ENCODE results near the gene KCNC1. TPM values are rescaled to one million over a fixed set of nuclear protein-coding genes. Genes with fewer than 3 reads are reported as not detected.

KCNC1 gene
- total RNA-seq, 1 donor from 2014 or later, result 7.3 TPM

DNA sequence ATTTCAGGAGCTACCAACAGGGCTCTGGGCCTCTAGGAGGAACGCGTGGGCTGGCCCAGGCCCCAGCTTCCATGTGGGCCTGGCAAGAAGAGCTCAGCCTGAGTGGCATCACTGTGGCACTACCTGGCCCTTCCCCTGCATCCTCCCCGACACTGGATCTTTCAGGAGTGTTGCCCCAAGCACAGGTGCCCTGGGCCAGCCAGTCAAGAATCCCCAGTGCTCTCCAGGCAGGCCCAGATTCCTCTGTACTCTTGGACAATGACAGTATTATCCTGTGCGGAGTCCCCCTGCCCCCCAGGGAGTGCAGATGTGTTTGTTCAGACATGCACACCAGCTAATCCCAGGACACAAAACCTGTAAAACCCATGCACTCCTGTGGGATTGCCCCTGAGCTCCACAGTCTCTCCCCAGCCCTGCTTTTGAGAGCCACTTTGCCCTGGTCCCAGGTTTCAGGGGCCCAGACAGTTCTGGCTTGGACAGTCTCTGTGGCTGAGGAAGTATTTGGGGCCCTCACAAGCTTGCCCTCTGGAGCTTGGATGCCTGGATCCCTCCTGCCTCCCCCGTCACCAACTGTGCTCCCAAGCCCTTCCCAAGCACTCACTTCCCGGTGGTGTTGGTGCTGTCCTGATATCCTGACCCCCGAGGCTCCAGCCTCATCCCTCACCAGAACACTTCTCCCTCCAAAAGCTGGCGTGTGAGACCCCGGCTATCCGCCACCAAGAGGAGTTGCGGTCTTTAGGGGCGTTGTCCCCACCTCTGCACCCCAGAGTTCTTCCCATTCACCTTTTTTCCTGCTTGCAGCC, 39.9 kb downstream of the KCNC1 start:
- no peak for DNase-seq

DNA sequence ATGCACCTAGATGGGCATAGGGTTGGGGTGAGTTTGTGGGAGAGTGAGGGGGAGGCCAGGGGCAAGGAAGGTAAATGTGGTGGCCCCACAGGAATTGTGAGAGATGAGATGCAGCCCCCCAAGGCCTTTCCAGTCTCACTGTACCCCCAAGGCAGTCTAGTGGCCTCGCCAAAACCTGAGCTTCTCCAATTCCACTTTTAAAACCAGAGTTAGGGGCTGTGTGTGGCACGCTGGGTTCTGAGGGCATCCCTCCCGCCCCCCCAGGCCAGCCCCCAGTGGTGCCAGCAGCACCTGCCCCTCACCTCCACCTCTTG, 40.4 kb downstream of the KCNC1 start:
- DNase-seq, result no peak

DNA sequence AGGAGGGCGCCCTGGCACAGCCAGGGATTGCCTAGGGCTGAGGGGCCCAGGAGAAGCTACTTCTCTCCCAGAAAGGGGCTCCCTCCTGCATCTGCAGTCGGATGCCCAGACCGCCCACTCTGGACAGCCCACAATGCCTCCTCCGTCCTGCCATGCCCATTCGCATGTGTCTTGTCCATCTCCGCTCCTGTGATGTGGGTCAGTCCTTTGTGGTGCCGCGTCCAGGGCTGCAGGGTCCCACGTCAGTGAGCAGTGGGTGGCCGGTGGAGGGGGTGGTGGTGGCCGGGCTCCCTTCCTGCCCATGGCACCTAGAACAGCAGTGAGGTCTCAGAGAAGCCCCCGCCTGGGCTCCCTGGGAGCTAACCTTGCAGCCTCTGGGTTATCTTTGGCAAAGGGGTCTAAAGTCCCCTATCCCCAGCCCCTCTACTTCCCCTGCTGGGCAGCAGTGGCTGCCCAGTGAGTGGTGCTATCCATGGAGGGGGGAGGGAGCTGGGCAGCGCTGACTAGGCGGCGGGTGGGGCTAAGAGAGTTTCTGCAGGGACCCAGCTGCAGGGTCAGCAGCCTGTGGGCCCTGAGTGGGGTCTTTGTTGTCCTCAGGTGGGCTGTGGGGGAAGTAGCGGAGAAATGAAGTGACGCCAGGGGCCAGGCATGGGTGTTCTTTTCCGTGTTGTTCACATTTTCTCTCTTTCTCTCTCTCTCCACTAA, 41.1 kb downstream of the KCNC1 start:
- DNase-seq, result no peak

DNA sequence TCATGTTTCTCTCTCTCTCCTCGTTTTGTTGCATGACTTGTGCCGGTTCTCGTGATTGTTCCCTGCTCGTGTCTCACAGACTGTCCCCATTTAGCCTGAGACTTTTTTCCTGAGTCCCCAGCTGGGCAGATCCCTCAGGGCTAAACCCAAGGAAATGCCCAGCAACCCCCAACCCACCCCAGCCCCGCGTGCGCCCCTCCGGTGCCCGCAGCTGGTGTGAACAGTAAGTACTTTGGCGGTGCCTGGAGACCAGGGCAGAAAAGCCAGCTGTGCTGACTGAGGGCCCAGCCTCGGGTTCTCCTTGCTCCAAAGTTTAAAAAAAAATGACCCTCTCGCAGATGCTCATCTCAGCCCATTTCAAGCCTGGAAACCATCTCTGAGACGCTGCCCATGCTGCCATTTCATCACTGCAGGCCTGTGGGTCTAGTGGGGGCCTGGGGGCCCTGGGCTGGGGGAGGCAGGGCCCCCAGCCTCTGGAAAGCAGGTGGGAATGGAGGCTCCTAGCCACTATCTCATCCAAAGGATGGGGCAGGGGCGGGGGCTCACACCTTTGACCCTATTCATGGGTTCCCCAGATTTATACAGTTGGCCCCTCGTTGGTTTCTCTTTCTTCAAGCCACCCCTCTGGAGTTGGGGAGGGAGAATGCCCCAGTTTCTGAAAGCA, 41.8 kb downstream of the KCNC1 start:
- DNase-seq, result no peak

DNA sequence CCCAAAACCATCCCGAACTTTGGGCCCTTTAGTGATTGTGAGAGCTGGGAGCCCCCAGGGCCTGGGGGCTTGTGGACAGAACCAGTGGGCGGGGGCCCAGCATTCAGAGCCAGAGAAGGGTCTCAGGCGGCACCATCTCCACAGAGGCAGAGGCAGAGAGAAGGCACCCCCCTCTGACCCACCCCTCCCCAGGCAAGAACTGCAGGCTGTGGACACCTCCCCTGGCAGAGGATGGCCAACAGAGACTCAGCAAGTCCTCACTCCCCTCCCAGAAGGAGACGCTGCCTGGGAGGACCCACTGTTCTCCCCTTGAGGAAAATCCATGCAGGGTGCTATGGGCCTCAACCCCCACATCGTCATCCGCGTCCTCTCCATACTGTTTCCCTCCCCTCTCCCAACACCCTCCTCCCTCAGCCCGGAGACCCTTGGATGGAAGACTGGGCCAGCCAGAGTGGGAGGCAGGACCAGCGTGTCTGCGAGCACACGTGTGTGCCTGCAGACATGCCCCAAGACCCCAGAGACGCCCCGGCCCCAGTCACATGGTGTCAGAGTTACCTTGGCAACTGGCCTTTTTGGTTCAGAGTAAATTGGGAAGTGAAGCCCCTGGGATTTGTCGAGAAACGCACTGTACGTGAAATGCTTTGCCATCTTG, 42.6 kb downstream of the KCNC1 start:
- no peak for DNase-seq

DNA sequence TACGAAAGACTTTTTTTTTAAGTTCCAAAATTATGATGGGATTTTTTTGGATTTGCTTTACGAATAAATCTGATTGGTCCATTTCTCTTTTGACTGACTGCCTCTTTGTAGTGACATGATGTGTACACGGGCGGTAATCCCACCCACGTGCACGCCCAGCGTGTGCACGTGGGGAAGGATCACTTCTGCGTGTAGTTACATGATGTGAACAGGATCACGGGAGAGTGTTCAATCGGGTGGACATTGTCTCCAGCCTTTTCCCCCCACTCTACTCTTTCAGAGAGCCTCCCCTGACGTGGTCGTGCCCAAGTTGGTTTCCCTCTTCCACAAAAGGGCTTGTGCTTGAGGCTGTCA, 43.1 kb downstream of the KCNC1 start:
- no peak for DNase-seq

DNA sequence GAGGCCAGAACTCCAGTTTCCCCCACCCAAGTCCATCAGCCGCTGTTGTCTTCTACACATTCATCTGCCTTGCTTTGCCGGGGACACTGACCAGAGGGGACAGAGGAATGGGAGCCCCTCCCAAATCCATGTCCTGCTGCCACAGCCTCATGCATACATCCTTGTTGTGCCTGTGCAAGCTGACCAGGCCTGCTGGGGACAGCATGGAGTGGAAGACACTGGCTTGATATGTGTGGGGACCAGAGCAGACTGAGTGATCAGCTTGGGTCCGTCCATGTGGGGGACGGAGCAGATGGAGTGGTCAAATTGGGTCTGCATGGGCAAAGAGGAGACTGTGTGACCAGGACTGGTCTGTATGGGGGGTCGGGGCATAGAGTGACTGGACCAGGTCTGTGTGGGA, 43.8 kb downstream of the KCNC1 start:
- no peak for DNase-seq

DNA sequence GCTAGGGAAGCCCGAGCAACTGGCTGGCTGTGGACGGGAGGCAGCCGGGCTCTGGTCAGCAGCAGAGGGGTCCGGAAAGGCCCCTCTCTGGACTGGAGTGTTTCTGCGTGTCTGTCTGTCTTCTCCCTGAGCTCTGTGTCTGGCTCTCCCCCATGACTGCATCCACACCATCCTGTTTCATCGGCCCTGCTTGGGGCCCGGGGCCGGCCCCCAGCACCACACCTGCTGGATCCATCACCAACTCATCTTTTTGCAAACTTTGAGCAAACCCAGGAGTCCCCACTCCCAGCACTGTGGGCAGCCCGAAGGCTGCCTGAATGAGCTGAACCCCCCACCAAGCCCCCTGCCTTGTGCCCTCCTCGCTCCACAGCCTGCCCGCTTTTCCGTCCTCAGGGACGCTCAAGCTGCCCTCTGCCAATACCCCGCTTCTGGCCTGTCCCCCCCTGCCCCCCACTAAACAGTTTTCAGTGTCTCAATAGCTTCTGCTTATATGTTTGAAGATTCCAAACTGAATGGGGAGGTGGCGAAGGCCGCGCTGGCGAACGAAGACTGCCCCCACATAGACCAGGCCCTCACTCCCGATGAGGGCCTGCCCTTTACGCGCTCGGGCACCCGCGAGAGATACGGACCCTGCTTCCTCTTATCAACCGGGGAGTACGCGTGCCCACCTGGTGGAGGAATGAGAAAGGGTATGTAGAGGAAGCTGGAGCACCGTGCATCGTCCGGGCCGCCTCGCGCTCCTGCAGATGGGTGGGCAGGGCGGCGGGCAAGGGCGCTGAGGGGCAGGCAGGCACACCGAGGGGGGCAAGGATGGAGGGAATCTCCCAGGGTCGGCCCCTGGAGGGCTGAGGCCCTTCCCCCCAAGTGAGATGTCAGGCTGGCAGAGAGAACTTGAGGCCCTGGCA, 44.6 kb downstream of the KCNC1 start:
- DNase-seq, result no peak

DNA sequence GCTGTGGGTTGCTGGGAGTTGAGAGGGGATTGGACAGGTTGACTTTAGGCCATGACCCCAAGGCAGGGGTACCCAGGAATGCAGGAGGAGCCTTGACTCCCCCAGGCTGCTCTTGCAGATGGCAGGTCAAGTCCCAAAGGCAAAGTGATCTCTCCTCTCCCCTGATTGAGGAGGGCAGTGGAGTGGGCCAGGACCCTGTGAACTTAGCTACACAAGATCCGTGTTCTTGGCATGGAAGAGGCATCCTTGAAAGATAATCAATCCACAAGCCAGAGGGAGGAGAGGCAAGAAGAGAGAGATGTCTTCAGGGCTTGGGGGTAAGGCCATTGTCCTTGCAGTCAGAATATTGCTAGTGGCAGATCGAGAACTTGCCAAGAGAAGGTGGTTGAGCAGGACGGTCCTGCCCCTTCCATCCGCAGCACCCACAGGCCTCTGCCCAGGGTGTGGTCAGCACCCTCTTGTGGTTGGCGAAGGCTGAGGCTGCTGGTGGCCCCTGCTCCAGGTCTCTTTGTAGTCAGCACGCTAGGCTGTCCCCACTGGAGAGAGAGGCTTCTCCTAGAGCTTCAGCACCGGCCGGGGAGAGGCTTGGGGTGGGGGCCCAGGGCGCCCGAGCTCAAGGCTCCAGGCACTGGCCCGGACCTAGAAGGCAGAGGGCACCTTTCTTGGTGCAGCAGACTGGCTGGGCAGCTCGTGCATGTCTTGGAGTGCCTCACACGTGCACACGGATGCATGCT, 45.4 kb downstream of the KCNC1 start:
- no peak for DNase-seq

DNA sequence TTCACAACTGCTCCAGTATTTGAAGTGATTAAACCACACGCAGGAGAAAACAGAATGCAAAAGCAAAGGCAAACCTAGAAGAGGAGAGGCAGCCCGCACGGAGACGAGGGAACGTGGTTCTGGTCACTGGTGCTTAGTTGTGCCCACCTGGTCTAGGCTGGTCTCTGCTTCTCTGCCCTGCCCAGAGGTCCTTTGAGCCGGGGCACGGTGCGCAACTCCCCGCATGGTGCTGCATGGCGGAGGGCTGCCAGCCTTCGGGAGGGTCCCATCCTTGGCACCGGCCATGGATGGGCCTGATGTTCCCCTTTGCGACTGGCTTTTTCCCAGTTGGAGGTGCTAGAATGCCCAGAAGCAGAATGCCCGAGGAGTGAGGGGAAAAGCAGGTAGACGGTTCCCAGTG, 46.1 kb downstream of the KCNC1 start:
- DNase-seq, result no peak

DNA sequence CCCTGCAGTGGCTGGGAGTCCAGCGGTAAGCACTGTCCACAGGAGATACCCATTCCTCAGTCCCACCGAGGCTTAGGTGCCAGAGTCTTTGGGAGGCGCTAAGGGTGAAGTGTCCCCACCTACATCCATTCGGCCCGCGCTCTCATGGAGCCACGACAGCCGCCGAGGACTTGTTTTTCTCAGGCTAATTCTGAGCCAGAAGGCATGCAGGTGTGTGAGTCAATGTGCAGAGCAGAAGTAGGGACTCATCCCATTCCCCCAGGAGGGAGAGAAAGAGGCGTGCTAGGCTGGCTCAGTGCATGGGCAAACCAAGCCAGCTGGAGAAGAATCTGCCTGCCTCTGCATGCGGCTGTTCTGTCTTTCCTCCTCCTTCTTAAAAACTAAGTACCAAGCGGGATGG, 46.6 kb downstream of the KCNC1 start:
- DNase-seq, result peak; percentile 65

DNA sequence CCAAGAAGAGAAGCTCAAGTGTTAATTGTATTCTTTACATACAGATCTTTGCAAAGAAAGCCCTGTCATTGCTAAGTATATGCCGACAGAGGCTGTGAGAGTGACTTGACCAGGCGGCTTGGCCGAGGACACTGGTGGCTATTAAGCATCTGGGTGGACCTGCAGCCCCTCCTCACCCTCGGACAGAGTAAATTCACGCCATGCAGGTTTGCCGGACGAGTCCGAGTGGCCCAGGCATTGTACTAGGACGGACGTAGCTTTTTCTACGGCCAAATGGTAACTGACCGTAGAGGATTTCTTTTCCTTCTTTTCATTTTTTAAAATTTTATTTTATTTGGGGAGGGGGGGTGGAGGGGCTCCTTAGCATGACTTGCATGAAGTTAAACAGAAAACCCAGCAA, 47.0 kb downstream of the KCNC1 start:
- no peak for DNase-seq

DNA sequence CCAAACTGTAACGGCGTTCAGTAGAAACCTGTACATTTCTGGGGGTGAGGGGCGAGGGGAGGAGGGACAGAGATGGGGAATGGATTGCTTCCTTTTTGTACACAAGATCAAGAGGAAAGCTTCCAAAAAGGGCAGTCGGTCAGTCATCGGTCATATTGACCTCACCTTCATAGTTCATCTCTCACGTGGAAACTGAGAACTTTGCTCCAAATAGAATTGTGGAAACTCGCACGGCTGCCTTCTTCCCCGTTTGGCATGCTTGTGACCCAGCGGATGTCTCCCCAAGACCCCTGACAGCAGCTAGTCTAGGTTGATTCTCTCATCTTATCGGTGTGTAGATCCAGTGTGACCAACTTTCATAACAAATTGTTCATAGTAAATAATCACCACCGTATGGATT, 47.6 kb downstream of the KCNC1 start:
- DNase-seq, result no peak

DNA sequence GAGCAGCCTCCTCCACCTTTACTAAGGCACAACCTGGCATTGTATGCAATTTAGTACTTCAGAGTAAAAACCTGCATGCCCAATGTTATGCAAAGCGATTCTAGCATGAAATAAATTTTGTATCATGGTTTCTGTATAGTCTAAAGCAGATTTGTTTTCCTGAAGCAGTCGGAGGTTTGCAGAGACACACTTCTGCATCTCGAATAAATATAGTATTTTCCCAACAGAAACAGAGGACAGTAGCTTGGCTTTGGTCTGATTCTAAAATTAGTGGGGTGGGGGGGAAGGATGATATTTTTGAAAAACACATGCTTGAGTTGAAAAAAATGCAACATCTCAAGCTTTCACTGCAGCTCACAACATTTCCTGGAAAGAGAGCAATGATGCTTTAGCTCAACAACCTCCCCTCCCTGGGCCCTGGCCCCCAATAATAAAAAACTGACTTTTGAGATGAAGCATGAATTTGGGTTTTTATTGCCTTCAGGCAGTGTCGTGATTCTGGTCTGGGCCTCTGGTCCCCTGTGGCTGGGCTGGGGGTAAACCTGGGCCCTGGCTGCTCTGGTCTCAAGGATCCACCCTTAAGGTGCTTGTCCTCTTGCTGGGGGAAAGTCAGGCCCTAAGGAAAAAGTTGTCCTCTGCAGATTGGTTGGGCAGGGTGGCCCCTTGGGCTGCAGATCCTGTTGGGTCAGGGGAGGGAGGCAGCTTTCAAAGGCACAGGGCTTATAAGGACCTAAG, 48.2 kb downstream of the KCNC1 start:
- DNase-seq, result no peak

DNA sequence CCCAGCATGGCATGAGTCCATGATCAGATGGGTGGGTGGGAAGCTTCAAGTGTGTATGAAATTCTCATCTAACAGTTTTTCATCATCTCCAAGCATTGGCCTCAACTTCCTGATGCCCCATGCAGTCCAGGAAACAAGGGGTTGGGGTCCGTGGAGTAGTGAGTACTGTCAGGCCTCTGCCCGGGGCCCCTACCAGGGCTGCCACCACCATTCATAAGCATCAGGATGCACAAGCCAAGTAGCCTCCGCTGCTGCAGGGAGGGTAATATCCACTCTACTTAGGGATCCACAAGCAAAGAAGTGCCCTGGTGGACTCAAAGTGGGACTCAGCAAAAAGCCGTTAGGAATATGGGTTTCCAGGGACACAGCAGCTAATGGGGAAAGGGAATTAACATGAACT, 49.3 kb downstream of the KCNC1 start:
- DNase-seq, result no peak

DNA sequence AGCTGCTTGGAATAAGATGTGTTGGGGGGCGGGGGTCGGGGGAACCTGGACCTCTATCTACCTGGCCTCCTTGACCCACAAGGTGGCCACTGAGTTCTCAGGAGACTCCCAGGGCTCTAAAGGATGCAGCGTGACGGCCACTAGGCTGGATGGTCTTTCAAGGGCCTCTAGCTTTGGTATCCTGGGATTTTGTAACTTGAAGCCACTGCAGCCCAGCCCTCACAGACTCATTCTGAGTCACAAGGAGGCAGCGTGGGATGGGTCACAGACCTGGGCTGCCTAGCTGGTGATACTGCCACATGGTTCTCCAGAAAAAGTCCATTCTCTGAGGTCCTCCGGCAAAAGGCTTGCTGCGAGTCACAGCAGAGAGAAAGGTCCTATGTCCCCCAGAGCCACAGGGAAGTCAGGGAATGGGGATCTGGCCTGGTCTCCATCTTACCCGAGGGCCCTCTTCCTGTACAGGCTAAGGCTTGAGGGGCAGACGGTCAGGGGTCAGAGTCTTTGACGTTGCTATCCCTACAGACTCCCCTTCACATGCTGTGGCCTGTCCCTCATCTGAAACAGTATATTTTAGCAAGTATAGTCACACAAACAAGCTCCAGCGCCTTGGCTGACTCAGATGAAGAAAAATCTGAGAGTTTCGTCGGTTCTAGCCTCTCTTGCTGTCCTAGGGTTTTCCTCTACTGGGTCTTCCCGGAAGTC, 52.4 kb downstream of the KCNC1 start:
- no peak for DNase-seq

DNA sequence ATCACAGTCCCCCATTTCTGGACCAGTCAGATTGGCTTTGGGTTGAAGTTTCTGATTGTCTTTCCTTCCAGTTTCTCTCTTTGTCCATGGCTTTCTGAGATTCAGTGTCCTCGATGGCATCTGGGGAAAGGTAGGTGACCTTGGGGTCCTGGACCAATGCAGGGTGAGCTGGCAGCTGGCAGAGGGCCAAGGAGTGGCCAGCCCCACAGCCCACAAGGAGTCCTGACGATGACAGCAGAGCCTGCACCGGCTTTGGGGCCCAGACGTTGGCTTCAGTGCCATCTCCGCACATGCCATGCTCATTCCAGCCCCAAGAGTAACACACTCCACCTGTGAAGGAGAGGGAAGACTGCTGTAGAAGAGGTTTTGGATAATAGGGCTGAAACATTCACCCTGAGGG, 53.5 kb downstream of the KCNC1 start:
- no peak for DNase-seq

DNA sequence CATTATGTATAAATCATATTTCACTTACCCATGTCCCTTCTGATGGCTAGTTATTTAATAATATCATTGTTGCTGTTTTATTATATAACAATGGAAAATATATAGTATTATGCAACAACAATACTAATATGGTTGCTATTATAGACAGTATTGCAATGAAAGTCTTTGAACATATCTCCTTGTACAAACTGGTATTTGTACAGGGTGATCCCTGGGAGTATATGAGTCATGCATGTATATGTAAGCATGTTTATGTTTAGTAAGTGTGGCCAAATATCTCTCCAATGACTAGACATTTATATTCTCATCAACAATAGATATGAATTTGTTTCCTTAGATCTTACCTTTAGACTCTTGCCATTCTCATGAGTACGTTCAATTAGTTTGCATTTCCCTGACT, 55.9 kb downstream of the KCNC1 start:
- DNase-seq, result no peak

DNA sequence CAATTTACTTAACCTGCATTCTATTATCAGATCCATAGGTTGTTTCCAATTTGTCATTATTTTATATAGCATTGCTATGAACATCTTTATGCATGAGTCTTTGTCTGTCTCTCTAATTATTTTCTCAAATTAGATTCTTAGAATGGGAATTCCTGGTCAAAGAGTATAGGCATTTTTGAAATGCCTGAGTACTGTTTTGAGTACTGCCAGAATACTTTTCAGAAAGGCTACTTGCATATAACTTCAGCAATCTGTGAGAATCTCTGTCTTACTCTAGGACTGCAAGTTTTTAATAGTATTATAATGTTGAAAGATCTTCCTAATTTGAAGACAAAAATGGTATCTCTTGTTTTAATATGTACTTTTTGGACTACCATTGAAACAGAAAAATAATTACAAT, 56.6 kb downstream of the KCNC1 start:
- no peak for DNase-seq

DNA sequence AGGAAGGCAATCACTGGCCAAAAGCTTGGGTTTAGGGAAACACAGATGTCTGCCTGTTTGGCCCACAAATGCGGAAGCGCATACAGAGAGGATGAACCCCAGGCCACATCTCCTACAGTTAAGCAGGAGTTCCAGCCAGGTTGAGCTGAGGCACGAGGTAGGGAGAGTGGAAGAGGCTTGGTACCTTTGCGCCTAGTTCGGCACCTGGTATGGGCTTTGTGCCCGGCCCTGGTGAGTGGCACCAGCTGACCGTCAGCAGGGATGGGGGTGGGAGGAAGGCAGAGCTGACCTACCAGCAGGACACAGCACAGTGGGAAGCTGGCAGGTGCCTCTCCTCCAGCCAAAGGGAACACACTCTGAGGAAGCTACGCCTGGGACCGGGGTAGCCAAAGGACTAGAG, 57.6 kb downstream of the KCNC1 start:
- no peak for DNase-seq
